RWPE1 (cell line): ENCODE results near the gene MED29.

Experiments
- CTCF ChIA-PET: fragments of 350-600 bp; sonication (Branson Sonifier 250); formaldehyde crosslinking; extraction: SDS; loops from one replicate; lab custom pipeline; 2021; lab: Yijun Ruan, JAX
- POLR2A ChIA-PET: fragments of 400-600 bp; formaldehyde crosslinking; extraction: SDS; loops from one replicate; lab custom pipeline; 2020; ENCODE audit warnings: antibody characterized with exemption; ENCODE audit not compliant: low non-redundant PET; lab: Yijun Ruan, JAX
- DNase-seq: peaks from one replicate; pipeline ENCODE4 v3.0.0; 2012; ENCODE audit warnings: low spot score
- H3K27ac ChIP-seq: fragments of 450-650 bp; 2 replicates; pipeline ENCODE4 v1.5.1; 2017
- TF ChIP-seq, protein P1 (sequence below): fragments of 450-650 bp; conservative IDR thresholded peaks from 2 replicates; pipeline ENCODE4 v1.5.1; 2017; ENCODE audit warnings: low read depth, mild to moderate bottlenecking

Gene MED29

GRCh38 chr19:39410017-39410830, 19.0 kb downstream of the MED29 start:
- POLR2A ChIA-PET, result interaction anchor here (0.9 kb wide), 1 partner anchor 19 kb away, joined by 4 read pairs; the partner anchor contains the start of genes MED29 and PAF1
- peak overlapping the region; percentile 100 for H3K27ac ChIP-seq
- TF ChIP-seq, protein P1, sequence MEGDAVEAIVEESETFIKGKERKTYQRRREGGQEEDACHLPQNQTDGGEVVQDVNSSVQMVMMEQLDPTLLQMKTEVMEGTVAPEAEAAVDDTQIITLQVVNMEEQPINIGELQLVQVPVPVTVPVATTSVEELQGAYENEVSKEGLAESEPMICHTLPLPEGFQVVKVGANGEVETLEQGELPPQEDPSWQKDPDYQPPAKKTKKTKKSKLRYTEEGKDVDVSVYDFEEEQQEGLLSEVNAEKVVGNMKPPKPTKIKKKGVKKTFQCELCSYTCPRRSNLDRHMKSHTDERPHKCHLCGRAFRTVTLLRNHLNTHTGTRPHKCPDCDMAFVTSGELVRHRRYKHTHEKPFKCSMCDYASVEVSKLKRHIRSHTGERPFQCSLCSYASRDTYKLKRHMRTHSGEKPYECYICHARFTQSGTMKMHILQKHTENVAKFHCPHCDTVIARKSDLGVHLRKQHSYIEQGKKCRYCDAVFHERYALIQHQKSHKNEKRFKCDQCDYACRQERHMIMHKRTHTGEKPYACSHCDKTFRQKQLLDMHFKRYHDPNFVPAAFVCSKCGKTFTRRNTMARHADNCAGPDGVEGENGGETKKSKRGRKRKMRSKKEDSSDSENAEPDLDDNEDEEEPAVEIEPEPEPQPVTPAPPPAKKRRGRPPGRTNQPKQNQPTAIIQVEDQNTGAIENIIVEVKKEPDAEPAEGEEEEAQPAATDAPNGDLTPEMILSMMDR, result no peak
- CTCF ChIA-PET, result interaction anchor here (1.2 kb wide), 1 partner anchor 13 kb away, joined by 11 read pairs; no protein-coding TSS in a partner anchor
- DNase-seq, result no peak

DNA sequence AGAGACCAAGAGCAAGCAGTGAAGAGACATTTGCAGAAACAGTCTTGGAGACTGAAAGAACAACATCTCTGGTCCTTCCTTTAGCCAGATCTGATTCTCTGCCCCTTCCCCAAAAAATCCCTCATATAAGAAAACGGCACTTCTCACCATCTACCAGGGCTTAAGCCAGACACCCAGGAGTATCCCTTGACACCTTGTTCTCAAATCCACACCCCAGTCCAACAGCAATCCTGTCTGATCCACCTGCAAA, 19.6 kb downstream of the MED29 start:
- ChIA-PET CTCF (interaction anchor here (1.0 to 2.5 kb wide), 3 partner anchors 7 to 19 kb away, joined by 6 to 55 read pairs (median 9); partner anchors contain the start of genes MED29 and PAF1), POLR2A (interaction anchor here (2.3 kb wide), 1 partner anchor 9 kb away, joined by 10 read pairs; no protein-coding TSS in a partner anchor)
- peak overlapping the region; percentile 100 for H3K27ac ChIP-seq
- no peak for DNase-seq
- TF ChIP-seq, protein P1, result no peak

- CTCF ChIA-PET, result interaction anchor here (0.6 to 2.5 kb wide), 8 partner anchors 8 to 123 kb away, joined by 3 to 55 read pairs (median 6); partner anchors contain the start of genes MED29, PAF1 and RPS16
- H3K27ac ChIP-seq, result peak overlapping the region; percentile 100
- TF ChIP-seq, protein P1, result no peak
- no peak for DNase-seq
- POLR2A ChIA-PET, result interaction anchor here (0.7 to 2.3 kb wide), 4 partner anchors 9 to 200 kb away, joined by 3 to 10 read pairs (median 6); partner anchors contain the start of gene RPS16
These were observed 20.1 kb downstream of the MED29 start for GRCh38 chr19:39411081-39411831.

GRCh38 chr19:39411832-39412099, 20.6 kb downstream of the MED29 start:
- CTCF ChIA-PET, result interaction anchor here (0.6 to 2.5 kb wide), 8 partner anchors 8 to 122 kb away, joined by 3 to 55 read pairs (median 6); partner anchors contain the start of genes MED29, PAF1 and RPS16

DNA sequence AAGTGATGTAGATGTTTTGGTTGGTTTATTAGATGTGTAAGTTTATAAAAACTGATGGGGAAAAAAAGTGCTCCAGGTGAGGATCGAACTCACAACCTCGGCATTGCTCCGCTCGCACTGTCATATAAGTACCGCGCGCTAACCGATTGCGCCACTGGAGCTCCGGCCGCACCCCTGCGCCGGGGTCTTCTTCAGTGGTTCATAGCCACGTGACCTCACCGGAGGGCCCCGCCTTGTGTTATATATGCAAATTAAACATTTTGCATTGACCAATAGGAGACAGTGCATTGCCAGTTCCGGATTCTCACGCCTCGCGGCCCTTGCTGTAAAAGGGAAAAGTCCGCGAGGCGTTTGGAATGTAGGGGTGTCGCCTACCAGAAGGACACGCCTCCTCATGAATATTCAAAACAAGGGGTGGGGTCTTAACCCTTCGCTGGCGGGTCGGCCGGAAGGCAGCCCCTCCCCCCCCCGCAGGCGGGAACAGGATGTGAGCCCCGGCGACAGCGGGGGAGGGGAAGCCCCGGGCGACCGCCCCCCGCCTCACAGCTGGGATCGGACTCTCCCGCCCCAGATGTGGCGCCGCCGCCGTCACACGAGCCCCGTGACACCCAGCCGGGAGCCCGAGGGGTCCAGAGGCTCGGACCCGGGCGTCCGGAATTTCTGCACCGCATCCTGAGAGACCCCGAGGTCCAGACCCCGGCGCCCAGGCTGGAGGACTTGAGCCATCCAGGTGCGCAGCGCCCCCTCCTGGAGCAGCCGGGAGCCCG, 21.1 kb downstream of the MED29 start, which contains the start of gene PLEKHG2:
Gene PLEKHG2, plus strand, starts transcription at position 570 of the 767 bp plus-strand sequence. CDS start 1,418 bp downstream, outside the sequence.
- POLR2A ChIA-PET, result interaction anchor here (1.3 to 2.3 kb wide), 3 partner anchors 10 to 23 kb away, joined by 4 to 10 read pairs (median 8); partner anchors contain the start of gene RPS16
- H3K27ac ChIP-seq, result peak within 1 kb of the TSS; percentile 100
- CTCF ChIA-PET, result interaction anchor here (1.0 to 2.5 kb wide), 6 partner anchors 9 to 23 kb away, joined by 3 to 55 read pairs (median 6); partner anchors contain the start of genes MED29, PAF1 and RPS16

More at GRCh38 chr19:39411832-39412099, 20.6 kb downstream of the MED29 start:
- POLR2A ChIA-PET, result interaction anchor here (0.7 to 2.3 kb wide), 4 partner anchors 10 to 201 kb away, joined by 3 to 10 read pairs (median 6); partner anchors contain the start of gene RPS16
- peak; percentile 79 for DNase-seq
- H3K27ac ChIP-seq, result peak overlapping the region; percentile 100
- TF ChIP-seq, protein P1, result peak; percentile 85

More for the DNA sequence above, 21.1 kb downstream of the MED29 start, which contains the start of gene PLEKHG2:
- DNase-seq, result peak; percentile 97
- TF ChIP-seq, protein P1, result peak; percentile 83; the same call in 1 of the 2 replicates
